Dorsolateral prefrontal cortex (tissue), 118 donors: Measurements from ENCODE around the gene CD34. TPM values are rescaled to one million over a fixed set of nuclear protein-coding genes. Genes with fewer than 3 reads are reported as not detected.

Source experiments
- total RNA-seq, 120 experiments: library from RNA; stranded (reverse); gene quantifications; one replicate each; pipeline versions ENCODE4 v1.2.3 to v1.2.4, GENCODE V29; 2022

The CD34 gene
- total RNA-seq, 120 experiments from 2014 or later: 3.4 to 46.4 (median 15.4) TPM

Other genes starting within 250 kb of the CD34 start
- 100 to 1,000 TPM in 54 of 120 experiments, 10 to 100 TPM in 66; 55.7 to 149 (median 97.5) TPM for gene CD46, start 159.1 kb downstream of the CD34 start, total RNA-seq